Progenitor cell of endocrine pancreas (in vitro differentiated cells): ENCODE measurements around the gene TMEM205. TPM values are rescaled to one million over a fixed set of nuclear protein-coding genes. Genes with fewer than 3 reads are reported as not detected.
A peak's percentile ranks its signal among the peaks of the same experiment; 100 is the strongest.

ENCODE experiments used
- DNase-seq: peaks from one replicate; pipeline ENCODE4 v3.0.0; 2021; ENCODE audit warnings: low spot score; ENCODE audit not compliant: unreplicated experiment
- H3K27ac Mint-ChIP-seq: 2 replicates; pipeline ENCODE4 v1.8.0; 2021; ENCODE audit warnings: mild to moderate bottlenecking, moderate library complexity, mixed read lengths
- H3K27me3 Mint-ChIP-seq: 2 replicates; pipeline ENCODE4 v1.8.0; 2021; ENCODE audit warnings: mixed read lengths
- H3K36me3 Mint-ChIP-seq: 2 replicates; pipeline ENCODE4 v1.8.0; 2022; ENCODE audit warnings: mixed read lengths; ENCODE audit not compliant: insufficient read depth
- H3K4me1 Mint-ChIP-seq: 2 replicates; pipeline ENCODE4 v1.8.0; 2021; ENCODE audit warnings: low read depth, mixed read lengths
- H3K4me3 Mint-ChIP-seq: 2 replicates; pipeline ENCODE4 v1.8.0; 2021; ENCODE audit warnings: low read depth, mild to moderate bottlenecking, moderate library complexity, mixed read lengths
- H3K9me3 Mint-ChIP-seq: 2 replicates; pipeline ENCODE4 v1.8.0; 2021; ENCODE audit warnings: low read depth, mixed read lengths
- CTCF ChIP-seq: fragments of 200-600 bp; sonication (generic); IDR thresholded peaks from one replicate; pipeline ENCODE4 v1.5.0; 2021; ENCODE audit warnings: antibody characterized with exemption, mild to moderate bottlenecking; ENCODE audit not compliant: unreplicated experiment
- total RNA-seq: library from RNA; stranded (reverse); gene quantifications from 2 replicates; pipeline ENCODE4 v1.2.1, GENCODE V29; 2021

Gene TMEM205
- total RNA-seq, 1 donor from 2014 or later = 51.1 TPM

GRCh38 chr19:11306337-11306736 is 39.7 kb downstream of the TMEM205 start:
- no peak overlapping the region for H3K4me3 Mint-ChIP-seq
- H3K4me1 Mint-ChIP-seq = no peaks in the 10 kb centered on the region
- H3K27me3 Mint-ChIP-seq = peaks cover 3% of the 10 kb centered on the region
- no peak for DNase-seq
- no peaks in the 10 kb centered on the region for H3K9me3 Mint-ChIP-seq
- H3K36me3 Mint-ChIP-seq = no peaks in the 10 kb centered on the region
- no peak for TF ChIP-seq CTCF
- H3K27ac Mint-ChIP-seq = no peak overlapping the region

GRCh38 chr19:11304936-11305335 is 41.1 kb downstream of the TMEM205 start:
- no peaks in the 10 kb centered on the region for H3K9me3 Mint-ChIP-seq
- H3K4me3 Mint-ChIP-seq = no peak overlapping the region
- peaks cover 3% of the 10 kb centered on the region for H3K27me3 Mint-ChIP-seq
- H3K4me1 Mint-ChIP-seq = no peaks in the 10 kb centered on the region
- no peaks in the 10 kb centered on the region for H3K36me3 Mint-ChIP-seq
- TF ChIP-seq CTCF = no peak
- no peak overlapping the region for H3K27ac Mint-ChIP-seq
- DNase-seq = no peak

- H3K27ac Mint-ChIP-seq = no peak overlapping the region
- H3K4me1 Mint-ChIP-seq = no peaks in the 10 kb centered on the region
- no peak for DNase-seq
- H3K9me3 Mint-ChIP-seq = no peaks in the 10 kb centered on the region
- no peak overlapping the region for H3K4me3 Mint-ChIP-seq
- TF ChIP-seq CTCF = no peak
- H3K27me3 Mint-ChIP-seq = peaks cover 3% of the 10 kb centered on the region
- no peaks in the 10 kb centered on the region for H3K36me3 Mint-ChIP-seq
Observed at GRCh38 chr19:11300811-11301120, 45.3 kb downstream of the TMEM205 start.

GRCh38 chr19:11299946-11300810 is 45.9 kb downstream of the TMEM205 start:
- H3K4me3 Mint-ChIP-seq = no peak overlapping the region

GRCh38 chr19:11296264-11296663 is 49.8 kb downstream of the TMEM205 start:
- peaks cover 3% of the 10 kb centered on the region for H3K27me3 Mint-ChIP-seq
- H3K9me3 Mint-ChIP-seq = no peaks in the 10 kb centered on the region
- no peak for TF ChIP-seq CTCF
- H3K4me1 Mint-ChIP-seq = peaks cover 4% of the 10 kb centered on the region
- H3K36me3 Mint-ChIP-seq = no peaks in the 10 kb centered on the region
- no peak for DNase-seq
- H3K4me3 Mint-ChIP-seq = no peak overlapping the region
- peak overlapping the region; percentile 12 for H3K27ac Mint-ChIP-seq

More at GRCh38 chr19:11299946-11300810, 45.9 kb downstream of the TMEM205 start:
- H3K9me3 Mint-ChIP-seq = no peaks in the 10 kb centered on the region
- DNase-seq = no peak
- no peaks in the 10 kb centered on the region for H3K36me3 Mint-ChIP-seq
- no peak for TF ChIP-seq CTCF
- H3K27me3 Mint-ChIP-seq = peaks cover 3% of the 10 kb centered on the region
- no peak overlapping the region for H3K27ac Mint-ChIP-seq
- no peaks in the 10 kb centered on the region for H3K4me1 Mint-ChIP-seq
